ENCODE measurements around the gene MKLN1.

The MKLN1 gene

GRCh38 chr7:131321656-131322055 lies 6.0 kb upstream of the MKLN1 start:
- peaks cover 12% of the 10 kb centered on the region for H3K36me3 Mint-ChIP-seq (ENCODE audit: low read depth)
- no peaks in the 10 kb centered on the region for H3K27me3 Mint-ChIP-seq (ENCODE audit: low read depth)
- TF ChIP-seq, protein P1, sequence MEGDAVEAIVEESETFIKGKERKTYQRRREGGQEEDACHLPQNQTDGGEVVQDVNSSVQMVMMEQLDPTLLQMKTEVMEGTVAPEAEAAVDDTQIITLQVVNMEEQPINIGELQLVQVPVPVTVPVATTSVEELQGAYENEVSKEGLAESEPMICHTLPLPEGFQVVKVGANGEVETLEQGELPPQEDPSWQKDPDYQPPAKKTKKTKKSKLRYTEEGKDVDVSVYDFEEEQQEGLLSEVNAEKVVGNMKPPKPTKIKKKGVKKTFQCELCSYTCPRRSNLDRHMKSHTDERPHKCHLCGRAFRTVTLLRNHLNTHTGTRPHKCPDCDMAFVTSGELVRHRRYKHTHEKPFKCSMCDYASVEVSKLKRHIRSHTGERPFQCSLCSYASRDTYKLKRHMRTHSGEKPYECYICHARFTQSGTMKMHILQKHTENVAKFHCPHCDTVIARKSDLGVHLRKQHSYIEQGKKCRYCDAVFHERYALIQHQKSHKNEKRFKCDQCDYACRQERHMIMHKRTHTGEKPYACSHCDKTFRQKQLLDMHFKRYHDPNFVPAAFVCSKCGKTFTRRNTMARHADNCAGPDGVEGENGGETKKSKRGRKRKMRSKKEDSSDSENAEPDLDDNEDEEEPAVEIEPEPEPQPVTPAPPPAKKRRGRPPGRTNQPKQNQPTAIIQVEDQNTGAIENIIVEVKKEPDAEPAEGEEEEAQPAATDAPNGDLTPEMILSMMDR (IDR thresholded peaks at IDR 0.05; ENCODE audit: unreplicated experiment in 3 of 3), result no peak
- H3K4me1 Mint-ChIP-seq, result no peaks in the 10 kb centered on the region
- peaks cover 19% of the 10 kb centered on the region for H3K9me3 Mint-ChIP-seq
- H3K4me3 Mint-ChIP-seq, result no peak overlapping the region
- H3K27ac Mint-ChIP-seq, result no peak overlapping the region

DNA sequence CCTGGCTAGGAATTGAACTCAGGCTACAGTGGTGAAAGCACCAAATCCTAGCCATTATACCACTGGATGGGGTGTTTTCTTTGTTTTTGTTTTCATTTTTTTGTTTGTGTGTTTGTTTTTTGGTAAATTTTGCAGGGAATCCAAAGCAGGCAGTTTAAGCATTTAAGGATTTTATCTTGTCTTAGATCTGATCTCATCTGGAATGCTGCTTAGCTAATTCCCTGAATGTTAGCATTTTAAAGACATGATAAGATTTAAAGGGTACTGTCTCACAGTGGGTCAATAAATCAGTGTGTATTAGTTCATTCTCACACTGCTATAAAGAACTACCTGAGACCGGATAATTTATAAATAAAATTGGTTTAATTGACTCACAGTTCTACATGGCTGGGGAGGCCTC lies 5.6 kb upstream of the MKLN1 start:
- Mint-ChIP-seq H3K4me1 (no peaks in the 10 kb centered on the region), H3K27me3 (ENCODE audit: low read depth) (no peaks in the 10 kb centered on the region), H3K4me3 (no peak overlapping the region), H3K36me3 (ENCODE audit: low read depth) (peaks cover 8% of the 10 kb centered on the region), H3K9me3 (peaks cover 15% of the 10 kb centered on the region), H3K27ac (no peak overlapping the region)
- TF ChIP-seq, protein P1 (IDR thresholded peaks at IDR 0.05; ENCODE audit: unreplicated experiment in 3 of 3), result no peak

GRCh38 chr7:131322861-131323260 lies 4.8 kb upstream of the MKLN1 start:
- Mint-ChIP-seq H3K36me3 (ENCODE audit: low read depth) (peaks cover 8% of the 10 kb centered on the region), H3K27ac (no peak overlapping the region), H3K4me1 (no peaks in the 10 kb centered on the region), H3K4me3 (no peak overlapping the region), H3K9me3 (peaks cover 14% of the 10 kb centered on the region), H3K27me3 (ENCODE audit: low read depth) (no peaks in the 10 kb centered on the region)
- TF ChIP-seq, protein P1 (IDR thresholded peaks at IDR 0.05; ENCODE audit: unreplicated experiment in 3 of 3), result no peak

DNA sequence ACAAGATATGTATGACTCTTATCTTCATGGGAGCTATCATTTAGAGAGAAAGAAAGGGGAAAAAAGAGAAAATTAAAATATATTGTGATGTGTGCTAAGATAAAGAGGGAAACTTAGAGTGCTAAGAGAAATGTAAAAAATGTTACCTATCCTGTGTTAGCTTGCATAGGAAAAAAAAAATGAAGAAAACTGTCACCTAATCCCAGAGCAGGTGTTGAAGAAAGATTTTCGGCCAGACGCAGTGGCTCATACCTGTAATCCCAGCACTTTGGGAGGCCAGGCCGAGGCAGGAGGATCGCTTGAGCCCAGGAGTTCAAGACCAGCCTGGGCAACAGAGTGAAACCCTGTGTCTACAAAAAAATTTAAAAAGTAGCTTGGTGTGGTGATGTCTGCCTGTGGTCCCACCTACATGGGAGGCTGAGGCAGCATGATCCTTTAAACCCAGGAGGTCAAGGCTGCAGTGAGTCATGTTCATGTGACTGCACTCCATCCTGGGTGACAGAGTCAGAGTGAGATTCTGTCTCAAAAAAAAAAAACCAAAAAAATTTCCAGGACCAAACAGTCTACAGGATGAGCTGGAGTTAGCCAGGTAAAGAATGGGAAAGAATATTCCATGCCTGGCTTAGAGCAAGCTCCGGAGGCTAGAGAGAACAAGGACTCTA lies 2.4 kb upstream of the MKLN1 start:
- Mint-ChIP-seq H3K4me3 (peak overlapping the region; percentile 55 to 78 (median 72)), H3K36me3 (ENCODE audit: low read depth) (peaks cover 3% of the 10 kb centered on the region), H3K27me3 (ENCODE audit: low read depth) (no peaks in the 10 kb centered on the region), H3K4me1 (peaks cover 22% of the 10 kb centered on the region), H3K9me3 (peaks cover 3% of the 10 kb centered on the region), H3K27ac (peak overlapping the region; percentile 1 to 48 (median 26))
- TF ChIP-seq, protein P1 (IDR thresholded peaks at IDR 0.05; ENCODE audit: unreplicated experiment in 3 of 3), result no peak

DNA sequence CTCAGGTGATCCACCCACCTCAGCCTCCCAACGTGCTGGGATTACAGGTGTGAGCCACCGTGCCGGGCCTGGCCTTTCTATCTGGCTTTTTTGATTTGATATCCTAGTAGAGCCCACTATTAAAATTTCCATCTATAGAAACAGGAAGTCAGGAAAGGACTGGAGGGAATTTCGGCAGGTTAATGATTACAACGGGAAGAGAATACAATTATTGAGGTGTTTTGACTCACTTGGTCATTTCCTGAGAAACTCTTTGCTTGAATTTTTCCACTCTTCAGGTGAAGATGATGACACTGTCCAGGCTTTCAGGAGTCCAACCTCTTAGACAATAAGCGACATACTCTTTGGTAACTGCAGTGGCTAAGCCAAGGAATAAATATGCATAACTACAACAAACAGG lies 1.1 kb upstream of the MKLN1 start:
- Mint-ChIP-seq H3K4me3 (peak overlapping the region; percentile 89 to 96 (median 95)), H3K4me1 (peaks cover 25% of the 10 kb centered on the region), H3K27ac (peak overlapping the region; percentile 98 to 99 (median 98)), H3K27me3 (ENCODE audit: low read depth) (no peaks in the 10 kb centered on the region), H3K9me3 (no peaks in the 10 kb centered on the region), H3K36me3 (ENCODE audit: low read depth) (peaks cover 4% of the 10 kb centered on the region)
- TF ChIP-seq, protein P1 (IDR thresholded peaks at IDR 0.05; ENCODE audit: unreplicated experiment in 3 of 3), result no peak

DNA sequence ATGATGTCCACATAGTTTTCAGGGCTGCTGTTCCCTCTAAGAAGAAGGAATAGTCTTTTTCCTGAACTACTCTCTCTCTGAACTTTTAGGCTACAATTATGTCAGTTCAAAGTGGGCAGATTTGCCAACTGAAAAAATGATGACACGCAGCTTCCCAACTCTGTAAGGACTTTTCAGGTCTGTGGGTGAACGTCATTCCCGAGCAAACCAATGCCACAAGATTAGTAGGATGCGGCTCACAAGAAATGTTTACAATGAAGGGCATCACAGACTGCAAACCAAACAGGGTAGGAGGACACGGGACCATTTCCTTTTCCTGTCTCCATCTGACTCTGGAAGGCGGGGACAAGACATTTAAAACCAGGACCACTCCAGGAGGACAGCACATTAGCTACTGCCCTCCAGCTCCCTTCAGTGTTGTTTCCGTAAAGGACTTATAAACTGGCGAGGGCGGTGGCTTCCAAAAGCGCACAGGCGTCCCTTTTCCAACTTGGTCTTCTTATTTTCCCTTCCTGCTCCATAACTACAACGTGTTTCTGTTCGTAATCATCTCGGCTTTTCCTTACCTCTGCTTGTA lies 539 bp upstream of the MKLN1 start:
- Mint-ChIP-seq H3K36me3 (ENCODE audit: low read depth) (peaks cover 6% of the 10 kb centered on the region), H3K4me1 (peaks cover 25% of the 10 kb centered on the region), H3K27me3 (ENCODE audit: low read depth) (no peaks in the 10 kb centered on the region), H3K27ac (peak overlapping the region; percentile 98 to 99 (median 98)), H3K4me3 (peak overlapping the region; percentile 89 to 96 (median 95)), H3K9me3 (no peaks in the 10 kb centered on the region)
- TF ChIP-seq, protein P1 (IDR thresholded peaks at IDR 0.05; ENCODE audit: unreplicated experiment in 3 of 3), result no peak
